Measurements from ENCODE around the gene UGT1A8.

DNA sequence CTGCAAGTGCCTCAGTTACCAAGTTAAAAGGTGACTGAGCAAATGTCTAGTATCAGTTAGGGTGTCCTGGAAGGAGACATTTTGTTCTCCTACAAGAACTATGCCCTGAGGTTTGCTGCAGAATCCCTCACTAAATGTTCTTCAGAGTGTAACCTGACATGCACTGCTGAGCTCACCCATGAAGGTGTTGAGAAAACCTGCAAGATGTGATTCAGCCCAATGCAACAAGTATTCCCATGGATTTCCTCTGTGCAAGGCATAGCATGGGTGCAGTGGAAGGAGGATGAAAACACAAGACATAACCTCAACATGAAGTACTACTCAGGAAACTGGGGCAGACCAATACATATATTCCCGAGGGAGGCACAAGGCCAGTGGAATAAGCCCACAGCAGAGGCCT lies 15.4 kb upstream of the UGT1A8 start:
- no peak for TF ChIP-seq ELF1 (IDR thresholded peaks at IDR 0.05; ENCODE audit: borderline replicate concordance, low read depth)
- TF ChIP-seq, protein P1, sequence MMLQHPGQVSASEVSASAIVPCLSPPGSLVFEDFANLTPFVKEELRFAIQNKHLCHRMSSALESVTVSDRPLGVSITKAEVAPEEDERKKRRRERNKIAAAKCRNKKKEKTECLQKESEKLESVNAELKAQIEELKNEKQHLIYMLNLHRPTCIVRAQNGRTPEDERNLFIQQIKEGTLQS (IDR thresholded peaks at IDR 0.05), result no peak
- TF ChIP-seq POLR2A (IDR thresholded peaks at IDR 0.05; ENCODE audit: borderline replicate concordance, extremely low read depth, insufficient read depth, insufficient read length), result no peak
- no peak for TF ChIP-seq EZH2 (IDR thresholded peaks at IDR 0.05)
- TF ChIP-seq ZFX (IDR thresholded peaks at IDR 0.05), result no peak
- TF ChIP-seq, protein P2, sequence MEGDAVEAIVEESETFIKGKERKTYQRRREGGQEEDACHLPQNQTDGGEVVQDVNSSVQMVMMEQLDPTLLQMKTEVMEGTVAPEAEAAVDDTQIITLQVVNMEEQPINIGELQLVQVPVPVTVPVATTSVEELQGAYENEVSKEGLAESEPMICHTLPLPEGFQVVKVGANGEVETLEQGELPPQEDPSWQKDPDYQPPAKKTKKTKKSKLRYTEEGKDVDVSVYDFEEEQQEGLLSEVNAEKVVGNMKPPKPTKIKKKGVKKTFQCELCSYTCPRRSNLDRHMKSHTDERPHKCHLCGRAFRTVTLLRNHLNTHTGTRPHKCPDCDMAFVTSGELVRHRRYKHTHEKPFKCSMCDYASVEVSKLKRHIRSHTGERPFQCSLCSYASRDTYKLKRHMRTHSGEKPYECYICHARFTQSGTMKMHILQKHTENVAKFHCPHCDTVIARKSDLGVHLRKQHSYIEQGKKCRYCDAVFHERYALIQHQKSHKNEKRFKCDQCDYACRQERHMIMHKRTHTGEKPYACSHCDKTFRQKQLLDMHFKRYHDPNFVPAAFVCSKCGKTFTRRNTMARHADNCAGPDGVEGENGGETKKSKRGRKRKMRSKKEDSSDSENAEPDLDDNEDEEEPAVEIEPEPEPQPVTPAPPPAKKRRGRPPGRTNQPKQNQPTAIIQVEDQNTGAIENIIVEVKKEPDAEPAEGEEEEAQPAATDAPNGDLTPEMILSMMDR (IDR thresholded peaks at IDR 0.05 in 2 of 3, conservative IDR thresholded peaks at IDR 0.05 in 1 of 3; ENCODE audit: borderline replicate concordance in 1 of 3, insufficient read depth in 1 of 3, low read depth in 2 of 3, low read length in 2 of 3), result no peak
- TF ChIP-seq EGR1 (IDR thresholded peaks at IDR 0.05; ENCODE audit: low read depth), result no peak
- no peak for TF ChIP-seq POLR2AphosphoS5 (IDR thresholded peaks at IDR 0.05; ENCODE audit: low read depth, low read length)
- no peak for TF ChIP-seq SP1 (IDR thresholded peaks at IDR 0.05; ENCODE audit: low read depth)
- no peak for TF ChIP-seq EZH2phosphoT487 (IDR thresholded peaks at IDR 0.05; ENCODE audit: borderline replicate concordance)
